OCI-LY1 (cell line): ENCODE results near the gene DNMT1.

Source experiments
- H2AFZ ChIP-seq: fragments of 200-600 bp; sonication (generic), shearing (Covaris generic); 2 replicates; pipeline ENCODE4 v1.6.0; 2014; ENCODE audit warnings: antibody characterized with exemption, mild to moderate bottlenecking, low read length
- H3F3A ChIP-seq: fragments of 200-600 bp; sonication (generic), shearing (Covaris generic); 2 replicates; pipeline ENCODE4 v1.6.0; 2014; ENCODE audit warnings: mild to moderate bottlenecking, antibody characterized with exemption, low read length, moderate library complexity; ENCODE audit not compliant: insufficient read depth
- H3K27ac ChIP-seq: fragments of 200-600 bp; sonication (generic); 2 replicates; pipeline ENCODE4 v1.5.1; 2014; ENCODE audit warnings: low read length, mixed run types, mild to moderate bottlenecking, low read depth; ENCODE audit not compliant: poor library complexity, severe bottlenecking
- H3K27me3 ChIP-seq: fragments of 200-600 bp; sonication (generic); 2 replicates; pipeline ENCODE4 v1.6.0; 2014; ENCODE audit warnings: antibody characterized with exemption, mild to moderate bottlenecking, low read length, moderate library complexity; ENCODE audit not compliant: insufficient read depth
- H3K36me3 ChIP-seq: fragments of 200-600 bp; sonication (generic); 2 replicates; pipeline ENCODE4 v1.6.1; 2014; ENCODE audit warnings: mild to moderate bottlenecking, antibody characterized with exemption, low read length, moderate library complexity, mixed read lengths; ENCODE audit not compliant: insufficient read depth
- H3K4me1 ChIP-seq: fragments of 200-600 bp; sonication (generic); 2 replicates; pipeline ENCODE4 v1.5.1; 2014; ENCODE audit warnings: mild to moderate bottlenecking, low read length, moderate library complexity; ENCODE audit not compliant: insufficient read depth, severe bottlenecking
- H3K4me2 ChIP-seq: fragments of 200-600 bp; sonication (generic), shearing (Covaris generic); 2 replicates; pipeline ENCODE4 v1.6.1; 2014; ENCODE audit warnings: low read length
- H3K4me3 ChIP-seq: fragments of 200-600 bp; sonication (generic); 2 replicates; pipeline ENCODE4 v1.5.1; 2014; ENCODE audit warnings: low read length, low read depth, mild to moderate bottlenecking, mixed read lengths; ENCODE audit not compliant: poor library complexity, severe bottlenecking
- H3K79me2 ChIP-seq: fragments of 200-600 bp; shearing (Covaris generic); 2 replicates; pipeline ENCODE4 v1.6.1; 2016; ENCODE audit warnings: mixed run types, low read length, mixed read lengths; ENCODE audit not compliant: insufficient read depth
- H3K9ac ChIP-seq: fragments of 200-600 bp; sonication (generic), shearing (Covaris generic); 2 replicates; pipeline ENCODE4 v1.6.1; 2014; ENCODE audit warnings: mild to moderate bottlenecking, low read length, mixed read lengths
- H3K9me2 ChIP-seq: fragments of 200-600 bp; sonication (generic), shearing (Covaris generic); 2 replicates; pipeline ENCODE4 v1.6.1; 2014; ENCODE audit warnings: low read depth, mild to moderate bottlenecking, low read length, mixed read lengths
- H3K9me3 ChIP-seq: fragments of 200-600 bp; shearing (Covaris generic); 2 replicates; pipeline ENCODE4 v1.6.1; 2014; ENCODE audit warnings: low read length, mixed read lengths
- H4K20me1 ChIP-seq: fragments of 200-600 bp; sonication (generic), shearing (Covaris generic); 2 replicates; pipeline ENCODE4 v1.6.0; 2016; ENCODE audit warnings: mild to moderate bottlenecking, low read length; ENCODE audit not compliant: insufficient read depth
- EZH2 ChIP-seq: fragments of 200-600 bp; sonication (generic), shearing (Covaris generic); IDR thresholded peaks from 2 replicates; pipeline ENCODE4 v1.8.0; 2017; ENCODE audit warnings: borderline replicate concordance, mixed run types, mild to moderate bottlenecking, antibody characterized with exemption, low read length, moderate library complexity, mixed read lengths
- TF ChIP-seq, protein P1 (sequence below): fragments of 200-600 bp; sonication (generic), shearing (Covaris generic); IDR thresholded peaks from 2 replicates; pipeline ENCODE4 v1.5.1; 2017; ENCODE audit warnings: mild to moderate bottlenecking, antibody characterized with exemption, low read length, moderate library complexity, mixed read lengths

The DNMT1 gene

DNA sequence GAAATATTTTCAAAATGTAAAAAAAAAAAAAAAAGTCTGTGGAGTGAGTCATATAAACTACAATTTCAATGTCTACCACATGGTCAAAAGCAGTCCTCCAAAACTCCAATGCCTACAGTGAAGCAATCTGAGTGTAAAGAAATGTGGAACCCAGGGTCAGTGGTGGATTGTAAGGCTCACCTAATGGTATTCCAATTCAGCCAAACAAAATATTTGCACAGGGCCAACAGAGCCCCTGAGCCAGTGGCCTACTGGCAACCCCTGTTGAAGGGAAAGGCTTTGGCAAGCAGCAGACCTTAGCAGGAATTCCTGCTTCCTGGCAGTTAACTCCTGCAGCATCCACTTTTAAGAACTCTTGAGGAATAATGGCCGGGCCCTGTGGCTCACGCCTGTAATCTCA is 3.4 kb downstream of the DNMT1 start:
- no peak overlapping the region for H3K27ac ChIP-seq
- no peaks in the 10 kb centered on the region for H3K9me2 ChIP-seq
- peak overlapping the region; percentile 24; the same call in 1 of the 2 replicates for H3K9ac ChIP-seq
- peaks cover 71% of the 10 kb centered on the region for H3K36me3 ChIP-seq
- peak overlapping the region; percentile 91 for H3K4me3 ChIP-seq
- H2AFZ ChIP-seq, result no peak overlapping the region
- no peak for TF ChIP-seq EZH2
- peaks cover 75% of the 10 kb centered on the region for H3K4me1 ChIP-seq
- H4K20me1 ChIP-seq, result no peaks in the 10 kb centered on the region
- peaks cover 79% of the 10 kb centered on the region for H3K79me2 ChIP-seq
- H3F3A ChIP-seq, result peaks cover 2% of the 10 kb centered on the region; the same call in 1 of the 2 replicates
- peak overlapping the region; percentile 85 for H3K4me2 ChIP-seq
- H3K9me3 ChIP-seq, result no peaks in the 10 kb centered on the region
- no peaks in the 10 kb centered on the region for H3K27me3 ChIP-seq

DNA sequence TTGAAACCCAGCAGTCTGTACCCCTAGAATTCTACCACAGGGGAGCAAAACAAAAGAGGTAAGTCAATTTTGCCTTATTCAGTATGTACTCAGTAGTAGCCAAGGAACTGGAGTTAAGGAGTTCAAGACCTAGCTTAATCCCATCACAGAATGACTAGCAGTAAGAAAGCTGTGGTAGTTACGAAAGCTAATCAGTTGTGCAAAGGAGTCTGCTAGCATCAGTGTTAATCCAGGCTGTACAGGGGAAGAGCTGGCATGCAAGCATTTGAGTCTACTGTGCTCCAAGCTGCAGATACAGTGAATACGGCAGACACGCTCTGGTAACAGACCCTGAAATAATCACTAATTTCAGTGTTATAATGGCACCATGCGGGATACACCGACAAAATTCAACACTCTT is 4.7 kb downstream of the DNMT1 start:
- Histone ChIP-seq H3K9me2 (no peaks in the 10 kb centered on the region), H3K9me3 (no peaks in the 10 kb centered on the region), H3K4me3 (peak overlapping the region; percentile 21), H3F3A (no peaks in the 10 kb centered on the region), H3K4me1 (peaks cover 68% of the 10 kb centered on the region), H3K27ac (peak overlapping the region; percentile 24), H2AFZ (no peak overlapping the region), H3K36me3 (peaks cover 82% of the 10 kb centered on the region), H4K20me1 (no peaks in the 10 kb centered on the region), H3K4me2 (peak overlapping the region; percentile 58), H3K79me2 (peaks cover 92% of the 10 kb centered on the region), H3K9ac (peak overlapping the region; percentile 25; the same call in 1 of the 2 replicates), H3K27me3 (no peaks in the 10 kb centered on the region)
- no peak for TF ChIP-seq EZH2
- TF ChIP-seq, protein P1, sequence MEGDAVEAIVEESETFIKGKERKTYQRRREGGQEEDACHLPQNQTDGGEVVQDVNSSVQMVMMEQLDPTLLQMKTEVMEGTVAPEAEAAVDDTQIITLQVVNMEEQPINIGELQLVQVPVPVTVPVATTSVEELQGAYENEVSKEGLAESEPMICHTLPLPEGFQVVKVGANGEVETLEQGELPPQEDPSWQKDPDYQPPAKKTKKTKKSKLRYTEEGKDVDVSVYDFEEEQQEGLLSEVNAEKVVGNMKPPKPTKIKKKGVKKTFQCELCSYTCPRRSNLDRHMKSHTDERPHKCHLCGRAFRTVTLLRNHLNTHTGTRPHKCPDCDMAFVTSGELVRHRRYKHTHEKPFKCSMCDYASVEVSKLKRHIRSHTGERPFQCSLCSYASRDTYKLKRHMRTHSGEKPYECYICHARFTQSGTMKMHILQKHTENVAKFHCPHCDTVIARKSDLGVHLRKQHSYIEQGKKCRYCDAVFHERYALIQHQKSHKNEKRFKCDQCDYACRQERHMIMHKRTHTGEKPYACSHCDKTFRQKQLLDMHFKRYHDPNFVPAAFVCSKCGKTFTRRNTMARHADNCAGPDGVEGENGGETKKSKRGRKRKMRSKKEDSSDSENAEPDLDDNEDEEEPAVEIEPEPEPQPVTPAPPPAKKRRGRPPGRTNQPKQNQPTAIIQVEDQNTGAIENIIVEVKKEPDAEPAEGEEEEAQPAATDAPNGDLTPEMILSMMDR, result no peak

DNA sequence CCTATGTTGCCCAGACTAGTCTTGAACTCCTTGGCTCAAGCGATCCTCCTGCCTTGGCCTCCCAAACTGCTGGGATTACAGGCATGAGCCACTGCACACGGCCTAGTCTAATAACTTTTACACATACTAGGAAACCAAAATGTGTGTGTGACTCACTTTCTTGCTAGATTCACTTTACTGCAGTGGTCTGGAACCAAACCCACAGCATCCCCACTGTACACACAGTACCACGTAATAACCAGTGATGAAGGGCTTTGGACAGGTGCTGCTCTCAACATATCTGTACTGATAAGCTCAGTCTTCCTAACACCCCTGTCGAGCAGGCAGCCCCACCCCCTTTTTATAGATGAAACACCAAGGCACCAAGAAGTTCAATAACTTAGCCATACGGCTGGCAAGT is 5.1 kb downstream of the DNMT1 start:
- Histone ChIP-seq H3K9me2 (no peaks in the 10 kb centered on the region), H3K4me3 (peak overlapping the region; percentile 21), H3K36me3 (peaks cover 86% of the 10 kb centered on the region), H3K27ac (peak overlapping the region; percentile 24), H3K4me2 (peak overlapping the region; percentile 58), H3K79me2 (peaks cover 94% of the 10 kb centered on the region), H2AFZ (no peak overlapping the region), H3F3A (no peaks in the 10 kb centered on the region), H4K20me1 (no peaks in the 10 kb centered on the region), H3K9ac (peak overlapping the region; percentile 25; the same call in 1 of the 2 replicates), H3K9me3 (no peaks in the 10 kb centered on the region), H3K4me1 (peaks cover 68% of the 10 kb centered on the region), H3K27me3 (no peaks in the 10 kb centered on the region)
- no peak for TF ChIP-seq EZH2
- TF ChIP-seq, protein P1, result no peak

DNA sequence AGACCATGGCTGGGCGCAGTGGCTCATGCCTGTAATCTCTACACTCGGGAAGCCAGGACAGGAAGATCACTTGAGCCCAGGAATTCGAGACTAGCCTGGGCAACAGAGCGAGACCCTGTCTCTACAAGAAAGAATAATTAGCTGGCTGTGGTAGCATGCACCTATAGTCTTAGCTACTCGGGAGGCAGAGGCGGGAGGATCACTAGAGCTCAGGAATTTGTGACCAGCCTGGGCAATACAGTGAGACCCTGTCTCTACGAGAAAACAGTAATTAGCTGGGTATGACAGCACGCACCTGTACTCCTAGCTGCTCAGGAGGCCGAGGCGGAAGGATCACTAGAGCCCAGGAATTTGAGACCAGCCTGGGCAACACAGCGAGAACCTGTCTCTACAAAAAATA is 7.4 kb downstream of the DNMT1 start:
- Histone ChIP-seq H4K20me1 (no peaks in the 10 kb centered on the region), H3K9ac (no peak overlapping the region), H2AFZ (no peak overlapping the region), H3K9me2 (no peaks in the 10 kb centered on the region), H3K79me2 (peaks cover 87% of the 10 kb centered on the region), H3F3A (no peaks in the 10 kb centered on the region), H3K4me3 (no peak overlapping the region), H3K27ac (peak overlapping the region; percentile 41), H3K4me1 (peaks cover 54% of the 10 kb centered on the region), H3K4me2 (no peak overlapping the region; the same call in 1 of the 2 replicates), H3K36me3 (peaks cover 86% of the 10 kb centered on the region), H3K9me3 (no peaks in the 10 kb centered on the region), H3K27me3 (no peaks in the 10 kb centered on the region)
- no peak for TF ChIP-seq EZH2
- TF ChIP-seq, protein P1, result no peak
